Tibial nerve (tissue), 4 donors: Measurements from ENCODE around the gene CORO2B. TPM values are rescaled to one million over a fixed set of nuclear protein-coding genes. Genes with fewer than 3 reads are reported as not detected.

ENCODE experiments used
- DNase-seq, 2 donors: peaks; one replicate each; pipeline ENCODE4 v3.0.0-alpha.2; 2019; ENCODE audit warnings: low spot score in 2 of 2
- H3K27ac ChIP-seq, 4 donors: fragments of 200-600 bp; sonication (generic) in 3 of 4; one replicate each; pipeline ENCODE4 v1.5.1; 2017 to 2019; ENCODE audit warnings: mild to moderate bottlenecking in 1 of 4
- H3K27me3 ChIP-seq, 2 donors: fragments of 200-600 bp; sonication (generic) in 1 of 2; one replicate each; pipeline versions ENCODE4 v1.5.1 to v1.6.0; 2017 to 2019
- H3K36me3 ChIP-seq, 3 donors: fragments of 200-600 bp; sonication (generic); one replicate each; pipeline ENCODE4 v1.5.1; 2018 to 2019
- H3K4me1 ChIP-seq, 4 donors: fragments of 200-600 bp; sonication (generic) in 3 of 4; one replicate each; pipeline ENCODE4 v1.5.1; 2017 to 2019
- H3K4me3 ChIP-seq, 4 donors: fragments of 200-600 bp; sonication (generic) in 3 of 4; one replicate each; pipeline ENCODE4 v1.5.1; 2017 to 2019; ENCODE audit warnings: mild to moderate bottlenecking in 1 of 4, moderate library complexity in 1 of 4
- H3K9me3 ChIP-seq, 4 donors: fragments of 200-600 bp; sonication (generic) in 3 of 4; one replicate each; pipeline ENCODE4 v1.5.1; 2017 to 2019
- CTCF ChIP-seq, 5 experiments: fragments of 200-600 bp in 3 of 5; fragments of 450-650 bp in 2 of 5; sonication (generic) in 3 of 5; IDR thresholded peaks; one replicate each; pipeline ENCODE4 v1.5.1; 2016 to 2019; ENCODE audit warnings: antibody characterized with exemption in 5 of 5, mild to moderate bottlenecking in 3 of 5, moderate library complexity in 2 of 5
- EP300 ChIP-seq, 2 donors: sonication (generic); formaldehyde crosslinking; IDR thresholded peaks; one replicate each; pipeline ENCODE4 v1.6.1; 2017; ENCODE audit warnings: antibody characterized with exemption in 2 of 2, mild to moderate bottlenecking in 1 of 2
- POLR2A ChIP-seq, 2 donors: fragments of 450-650 bp; IDR thresholded peaks; one replicate each; pipeline ENCODE4 v1.6.1; 2017; ENCODE audit warnings: antibody characterized with exemption in 2 of 2, mild to moderate bottlenecking in 2 of 2, moderate library complexity in 2 of 2
- WGBS, 2 donors: methylation state at CpG; one replicate each; pipeline ENCODE4 v1.1.5; 2018; 5-methylcytosine and 5-hydroxymethylcytosine counted together
- total RNA-seq, 4 donors: library from RNA; depleted of rRNA; stranded (reverse); fragments of >200 nt; gene quantifications; one replicate each; pipeline ENCODE4 v1.1.0, GENCODE V29; 2016

The CORO2B gene
- total RNA-seq, 4 donors from 2014 or later, result 6.3 to 12.6 (median 9.6) TPM

- Histone ChIP-seq H3K4me3 (no peak overlapping the region), H3K9me3 (no peaks in the 10 kb centered on the region), H3K27me3 (peaks cover 0 to 6% of the 10 kb centered on the region in 2 donors), H3K27ac (no peak overlapping the region), H3K36me3 (no peaks in the 10 kb centered on the region), H3K4me1 (peaks cover 0 to 12% (median 2%) of the 10 kb centered on the region in 4 donors)
- no peak for TF ChIP-seq POLR2A (IDR thresholded peaks at IDR 0.05)
- TF ChIP-seq EP300 (IDR thresholded peaks at IDR 0.05), result no peak
- TF ChIP-seq CTCF (IDR thresholded peaks at IDR 0.05), result peak; percentile 66 to 84 (median 73)
- peak; percentile 58 to 87 for DNase-seq
- 41 to 47% methylated on average over 10 of the region's 10 CpGs for WGBS, 2 donors
Measured at GRCh38 chr15:68553994-68554720, 24.6 kb upstream of the CORO2B start.

GRCh38 chr15:68554721-68555678, 23.8 kb upstream of the CORO2B start:
- H3K27me3 ChIP-seq, result peaks cover 0 to 6% of the 10 kb centered on the region in 2 donors
- peaks cover 0 to 21% (median 4%) of the 10 kb centered on the region in 4 donors for H3K4me1 ChIP-seq
- H3K9me3 ChIP-seq, result no peaks in the 10 kb centered on the region
- H3K27ac ChIP-seq, result no peak overlapping the region
- H3K4me3 ChIP-seq, result no peak overlapping the region
- no peak for DNase-seq
- TF ChIP-seq POLR2A (IDR thresholded peaks at IDR 0.05) (no peak), CTCF (IDR thresholded peaks at IDR 0.05) (no peak), EP300 (IDR thresholded peaks at IDR 0.05) (no peak)
- WGBS, 2 donors, result 76 to 77% methylated on average over 8 to 10 of the region's 10 CpGs
- no peaks in the 10 kb centered on the region for H3K36me3 ChIP-seq

GRCh38 chr15:68555679-68556037, 23.1 kb upstream of the CORO2B start:
- Histone ChIP-seq H3K36me3 (no peaks in the 10 kb centered on the region), H3K9me3 (no peaks in the 10 kb centered on the region), H3K27ac (no peak overlapping the region), H3K27me3 (peaks cover 0 to 10% of the 10 kb centered on the region in 2 donors), H3K4me3 (no peak overlapping the region), H3K4me1 (peaks cover 0 to 18% (median 4%) of the 10 kb centered on the region in 4 donors)
- WGBS, 2 donors, result 86 to 92% methylated on average over 7 of the region's 7 CpGs
- DNase-seq, result no peak
- TF ChIP-seq POLR2A (IDR thresholded peaks at IDR 0.05) (no peak), EP300 (IDR thresholded peaks at IDR 0.05) (no peak), CTCF (IDR thresholded peaks at IDR 0.05) (no peak)

GRCh38 chr15:68556139-68556990, 22.4 kb upstream of the CORO2B start:
- Histone ChIP-seq H3K27ac (no peak overlapping the region), H3K27me3 (peaks cover 0 to 17% of the 10 kb centered on the region in 2 donors), H3K36me3 (no peaks in the 10 kb centered on the region), H3K4me1 (peaks cover 0 to 16% (median 4%) of the 10 kb centered on the region in 4 donors), H3K9me3 (no peaks in the 10 kb centered on the region), H3K4me3 (no peak overlapping the region)
- no peak for DNase-seq
- no peak for TF ChIP-seq CTCF (IDR thresholded peaks at IDR 0.05)
- TF ChIP-seq EP300 (IDR thresholded peaks at IDR 0.05), result no peak
- no peak for TF ChIP-seq POLR2A (IDR thresholded peaks at IDR 0.05)
- 89 to 91% methylated on average over 15 to 16 of the region's 17 CpGs for WGBS, 2 donors
